IMR-90 (cell line): ENCODE measurements around the gene CRTAC1. TPM values are rescaled to one million over a fixed set of nuclear protein-coding genes. Genes with fewer than 3 reads are reported as not detected.

ENCODE experiments used
- ATAC-seq: fragments of 200-7000 bp; cut with Tn5 transposase; 2 replicates; pipeline ENCODE4 v1.9.1; 2020; ENCODE audit warnings: low read depth, mild to moderate bottlenecking, moderate library complexity
- BruUV-seq: library from RNA; stranded (reverse); fragments of 400-500 nt; replicated peaks from 2 replicates; lab custom pipeline; 2021; lab: Mats Ljungman, UMichigan
- CTCF ChIA-PET: fragments of 300-600 bp; formaldehyde crosslinking; extraction: SDS; loops from one replicate; lab custom pipeline; 2021; ENCODE audit warnings: antibody characterized with exemption; lab: Yijun Ruan, JAX
- POLR2A ChIA-PET: fragments of 300-600 bp; sonication (Branson Sonifier 250); formaldehyde crosslinking; loops from one replicate; lab custom pipeline; 2022; ENCODE audit warnings: antibody characterized with exemption; ENCODE audit not compliant: unreplicated experiment; lab: Charles Lee
- DNase-seq: peaks from one replicate; pipeline ENCODE4 v3.0.0; 2013
- H2AFZ ChIP-seq: replicated peaks from 2 replicates; pipeline ENCODE3; 2013; ENCODE audit warnings: low read length, mild to moderate bottlenecking; ENCODE audit not compliant: poor library complexity
- H2AK5ac ChIP-seq: 2 replicates; pipeline ENCODE4 v1.6.1; 2013; ENCODE audit warnings: low read depth, low read length, inconsistent platforms
- H2AK9ac ChIP-seq: replicated peaks from 2 replicates; pipeline ENCODE3; 2013; ENCODE audit warnings: mild to moderate bottlenecking, low read depth, low read length, moderate library complexity; ENCODE audit not compliant: poor library complexity
- H2BK120ac ChIP-seq: 2 replicates; pipeline ENCODE4 v1.6.1; 2013; ENCODE audit warnings: low read depth, low read length, inconsistent platforms
- H2BK15ac ChIP-seq: 3 replicates; pipeline ENCODE4 v1.6.1; 2013; ENCODE audit warnings: low read depth, low read length, inconsistent platforms
- H2BK20ac ChIP-seq: 2 replicates; pipeline ENCODE4 v1.6.1; 2013; ENCODE audit warnings: low read depth, mild to moderate bottlenecking, inconsistent platforms, low read length, moderate library complexity
- H2BK5ac ChIP-seq: 2 replicates; pipeline ENCODE4 v1.6.1; 2013; ENCODE audit warnings: mild to moderate bottlenecking, low read depth, low read length, inconsistent platforms; ENCODE audit not compliant: poor library complexity, severe bottlenecking
- H3K14ac ChIP-seq: replicated peaks from 2 replicates; pipeline ENCODE4 v1.6.1; 2013; ENCODE audit warnings: low read depth, low read length, inconsistent platforms
- H3K18ac ChIP-seq: 2 replicates; pipeline ENCODE4 v1.6.1; 2013; ENCODE audit warnings: low read depth, low read length, control low read depth
- H3K23ac ChIP-seq: 2 replicates; pipeline ENCODE4 v1.6.1; 2013; ENCODE audit warnings: low read depth, low read length, inconsistent platforms
- H3K27ac ChIP-seq: 2 replicates; pipeline ENCODE4 v1.5.1; 2013; ENCODE audit warnings: mild to moderate bottlenecking, control low read depth, low read length; ENCODE audit not compliant: insufficient read depth
- H3K27me3 ChIP-seq: 2 replicates; pipeline ENCODE4 v1.6.1; 2013; ENCODE audit warnings: low read length; ENCODE audit not compliant: control insufficient read depth, insufficient read depth
- H3K36me3 ChIP-seq: 2 replicates; pipeline ENCODE4 v1.6.1; 2013; ENCODE audit warnings: low read length, mixed read lengths; ENCODE audit not compliant: control insufficient read depth, insufficient read depth
- H3K4ac ChIP-seq: 2 replicates; pipeline ENCODE4 v1.6.1; 2013; ENCODE audit warnings: low read depth, low read length, inconsistent platforms
- H3K4me1 ChIP-seq: 2 replicates; pipeline ENCODE4 v1.6.1; 2013; ENCODE audit warnings: low read length, mixed read lengths; ENCODE audit not compliant: control insufficient read depth, insufficient read depth
- H3K4me2 ChIP-seq: 2 replicates; pipeline ENCODE4 v1.6.1; 2013; ENCODE audit warnings: low read depth, mild to moderate bottlenecking, control low read depth, low read length, moderate library complexity
- H3K4me3 ChIP-seq: 2 replicates; pipeline ENCODE4 v1.5.1; 2013; ENCODE audit warnings: low read depth, mild to moderate bottlenecking, control low read depth, low read length, moderate library complexity; ENCODE audit not compliant: insufficient read depth
- H3K56ac ChIP-seq: 2 replicates; pipeline ENCODE4 v1.6.1; 2013; ENCODE audit warnings: low read length, inconsistent platforms; ENCODE audit not compliant: insufficient read depth; ENCODE audit errors: extremely low read depth
- H3K79me1 ChIP-seq, 2 experiments: 2 replicates each; pipeline ENCODE4 v1.6.1; 2013; ENCODE audit warnings: low read length in 2 of 2, inconsistent platforms in 1 of 2, low read depth in 1 of 2
- H3K9ac ChIP-seq: 2 replicates; pipeline ENCODE4 v1.6.1; 2013; ENCODE audit warnings: low read depth, low read length, control low read depth
- H3K9me1 ChIP-seq: 2 replicates; pipeline ENCODE4 v1.6.1; 2013; ENCODE audit warnings: low read length, inconsistent platforms; ENCODE audit not compliant: insufficient read depth
- H3K9me3 ChIP-seq: 2 replicates; pipeline ENCODE4 v1.6.1; 2013; ENCODE audit warnings: low read length; ENCODE audit not compliant: control insufficient read depth, insufficient read depth
- H4K20me1 ChIP-seq: 2 replicates; pipeline ENCODE4 v1.6.1; 2013; ENCODE audit warnings: low read length, inconsistent platforms; ENCODE audit not compliant: insufficient read depth
- H4K5ac ChIP-seq: 2 replicates; pipeline ENCODE4 v1.6.1; 2013; ENCODE audit warnings: mild to moderate bottlenecking, low read depth, low read length, control low read depth
- H4K8ac ChIP-seq, 2 experiments: 2 replicates each; pipeline ENCODE4 v1.6.1; 2013; ENCODE audit warnings: low read depth in 2 of 2, low read length in 2 of 2, control low read depth in 1 of 2, inconsistent platforms in 1 of 2
- H4K91ac ChIP-seq: 2 replicates; pipeline ENCODE4 v1.6.1; 2013; ENCODE audit warnings: low read depth, low read length, inconsistent platforms; ENCODE audit not compliant: insufficient read depth
- BHLHE40 ChIP-seq: fragments of 150-350 bp; IDR thresholded peaks from 2 replicates; pipeline ENCODE4 v1.6.1; 2016; ENCODE audit warnings: mild to moderate bottlenecking, low read depth, low read length
- MAFK ChIP-seq: IDR thresholded peaks from 2 replicates; pipeline ENCODE4 v1.6.1; 2012; ENCODE audit warnings: low read depth, low read length, improper control_type of control experiment
- MAZ ChIP-seq: IDR thresholded peaks from 2 replicates; pipeline ENCODE4 v1.6.1; 2012; ENCODE audit warnings: low read depth, mild to moderate bottlenecking, low read length, improper control_type of control experiment, moderate library complexity, borderline replicate concordance
- RAD21 ChIP-seq: IDR thresholded peaks from 2 replicates; pipeline ENCODE4 v1.6.1; 2012; ENCODE audit warnings: low read length, improper control_type of control experiment
- SMC3 ChIP-seq: fragments of 150-350 bp; IDR thresholded peaks from 2 replicates; pipeline ENCODE4 v1.6.1; 2016; ENCODE audit warnings: low read depth, mild to moderate bottlenecking, antibody characterized with exemption, low read length, moderate library complexity
- WGBS, 2 experiments: methylation state at CpG; one replicate each; pipeline versions ENCODE4 v1.1.5 to v1.1.7; 2013; ENCODE audit warnings: missing lambda C conversion rate in 2 of 2; ENCODE audit not compliant: insufficient read length in 1 of 2; ENCODE audit errors: extremely low coverage in 2 of 2; 5-methylcytosine and 5-hydroxymethylcytosine counted together
- dilution Hi-C: fragments of 300-500 bp; cut with HindIII; formaldehyde crosslinking; loops from one replicate; pipeline ENCODE4 v1.14.3; 2018; ENCODE audit warnings: low sequenced_read_pairs; ENCODE audit not compliant: unreplicated experiment
- in situ Hi-C: fragments of 300-500 bp; cut with MboI; formaldehyde crosslinking; loops from 3 replicates; pipeline ENCODE4 v1.14.3; 2019; ENCODE audit warnings: low sequenced_read_pairs, inconsistent platforms, mixed read lengths
- intact Hi-C: fragments of 100-400 bp; cut with micrococcal nuclease; formaldehyde crosslinking; loops from 2 replicates; pipeline ENCODE4 v1.10.0; 2022
- polyA plus RNA-seq, 3 experiments: library from polyadenylated mRNA; depleted of rRNA; stranded (reverse); fragments of >200 nt; gene quantifications; 2 replicates each; pipeline ENCODE4 v1.2.3, GENCODE V29; 2012; ENCODE audit warnings: low replicate concordance in 1 of 3
- total RNA-seq: library from RNA; depleted of rRNA; stranded (reverse); fragments of >200 nt; gene quantifications from 2 replicates; pipeline ENCODE4 v1.2.3, GENCODE V29; 2012
- TF ChIP-seq, protein P1 (sequence below): conservative IDR thresholded peaks from 2 replicates; pipeline ENCODE4 v1.5.1; 2012; ENCODE audit warnings: mild to moderate bottlenecking, low read depth, low read length, improper control_type of control experiment

The CRTAC1 gene
- total and polyA plus RNA-seq, 2 of the 4 experiments (the other 2 are of a cell fraction) = not detected

DNA sequence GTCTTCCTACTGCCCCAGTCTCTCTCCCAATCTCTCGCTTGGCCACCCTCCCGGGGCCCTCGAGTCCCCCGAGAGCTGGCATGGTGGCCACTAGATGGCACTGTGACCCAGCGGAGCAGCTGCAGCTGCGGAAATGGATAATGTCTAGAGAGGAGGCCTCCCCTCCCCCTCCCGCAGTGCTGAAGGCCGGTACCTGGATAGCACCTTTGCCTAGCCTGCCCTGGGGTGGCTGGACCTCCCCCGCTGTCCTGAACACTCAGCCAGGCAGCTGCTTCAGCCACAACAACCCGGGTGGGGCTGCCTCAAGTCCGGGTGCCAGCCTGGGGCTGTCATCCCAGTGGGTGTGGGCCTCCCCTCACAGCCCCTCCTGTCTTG, 115.6 kb downstream of the CRTAC1 start:
- Histone ChIP-seq H3K79me1 (no peaks in the 10 kb centered on the region), H3K9me3 (no peaks in the 10 kb centered on the region), H4K8ac (no peak overlapping the region), H2BK15ac (no peak overlapping the region), H3K23ac (no peak overlapping the region), H3K4me3 (no peak overlapping the region), H2AK9ac (peak overlapping the region; percentile 61), H2AFZ (peak overlapping the region; percentile 83), H3K18ac (no peak overlapping the region), H4K5ac (no peak overlapping the region), H3K4ac (no peak overlapping the region), H2BK120ac (no peak overlapping the region), H2BK5ac (no peak overlapping the region), H3K9me1 (no peaks in the 10 kb centered on the region), H3K27me3 (peaks cover 27% of the 10 kb centered on the region), H3K4me2 (no peak overlapping the region), H4K20me1 (no peaks in the 10 kb centered on the region), H2AK5ac (no peak overlapping the region), H3K14ac (no peak overlapping the region), H3K9ac (no peak overlapping the region), H3K56ac (no peak overlapping the region), H4K91ac (no peak overlapping the region), H3K4me1 (no peaks in the 10 kb centered on the region), H3K27ac (no peak overlapping the region), H3K36me3 (no peaks in the 10 kb centered on the region), H2BK20ac (no peak overlapping the region)
- intact Hi-C loops (loop anchor here (1.0 to 10.0 kb wide), 5 partner anchors 126 to 1332 kb away; no protein-coding TSS in a partner anchor), dilution Hi-C loops (no loop called here), in situ Hi-C loops (loop anchor here (10.0 kb wide), 1 partner anchor 130 kb away; no protein-coding TSS in a partner anchor)
- CTCF ChIA-PET = interaction anchor here (0.6 to 1.8 kb wide), 9 partner anchors 10 to 635 kb away, joined by 3 to 16 read pairs (median 6); no protein-coding TSS in a partner anchor
- DNase-seq = peak; percentile 37
- POLR2A ChIA-PET = no interaction called here
- WGBS, 2 experiments = no CpG with 5 or more reads among the region's 11 CpGs
- TF ChIP-seq RAD21 (peak; percentile 86), MAFK (no peak), SMC3 (peak; percentile 57), MAZ (no peak), BHLHE40 (no peak)
- TF ChIP-seq, protein P1, sequence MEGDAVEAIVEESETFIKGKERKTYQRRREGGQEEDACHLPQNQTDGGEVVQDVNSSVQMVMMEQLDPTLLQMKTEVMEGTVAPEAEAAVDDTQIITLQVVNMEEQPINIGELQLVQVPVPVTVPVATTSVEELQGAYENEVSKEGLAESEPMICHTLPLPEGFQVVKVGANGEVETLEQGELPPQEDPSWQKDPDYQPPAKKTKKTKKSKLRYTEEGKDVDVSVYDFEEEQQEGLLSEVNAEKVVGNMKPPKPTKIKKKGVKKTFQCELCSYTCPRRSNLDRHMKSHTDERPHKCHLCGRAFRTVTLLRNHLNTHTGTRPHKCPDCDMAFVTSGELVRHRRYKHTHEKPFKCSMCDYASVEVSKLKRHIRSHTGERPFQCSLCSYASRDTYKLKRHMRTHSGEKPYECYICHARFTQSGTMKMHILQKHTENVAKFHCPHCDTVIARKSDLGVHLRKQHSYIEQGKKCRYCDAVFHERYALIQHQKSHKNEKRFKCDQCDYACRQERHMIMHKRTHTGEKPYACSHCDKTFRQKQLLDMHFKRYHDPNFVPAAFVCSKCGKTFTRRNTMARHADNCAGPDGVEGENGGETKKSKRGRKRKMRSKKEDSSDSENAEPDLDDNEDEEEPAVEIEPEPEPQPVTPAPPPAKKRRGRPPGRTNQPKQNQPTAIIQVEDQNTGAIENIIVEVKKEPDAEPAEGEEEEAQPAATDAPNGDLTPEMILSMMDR = peak; percentile 80
- peak; percentile 97 for ATAC-seq
- no TSS peak for BruUV-seq
